ENCODE measurements around the gene MAGED2. TPM values are rescaled to one million over a fixed set of nuclear protein-coding genes. Genes with fewer than 3 reads are reported as not detected.
A peak's percentile ranks its signal among the peaks of the same experiment; 100 is the strongest.
"Not testable (repeated sequence)": the region's sequence is repeated elsewhere in the genome, so short reads cannot be mapped to it uniquely, and the experiment has no call there.

The MAGED2 gene
- total RNA-seq, 1 donor from 2014 or later: 303 TPM

GRCh38 chrX:54826598-54826997 is 19.1 kb downstream of the MAGED2 start:
- Mint-ChIP-seq H3K9me3 (peaks cover 13% of the 10 kb centered on the region), H3K4me1 (ENCODE audit: unreplicated experiment) (no peaks in the 10 kb centered on the region), H3K36me3 (no peaks in the 10 kb centered on the region), H3K27ac (peak overlapping the region; percentile 5), H3K4me3 (no peak overlapping the region), H3K27me3 (no peaks in the 10 kb centered on the region)
- DNase-seq (ENCODE audit: extremely low spot score, unreplicated experiment): no peak
- no peak for TF ChIP-seq CTCF (conservative IDR thresholded peaks at IDR 0.05)

GRCh38 chrX:54838583-54838982 is 31.0 kb downstream of the MAGED2 start:
- no peak overlapping the region for H3K4me3 Mint-ChIP-seq
- no peak overlapping the region for H3K27ac Mint-ChIP-seq
- DNase-seq (ENCODE audit: extremely low spot score, unreplicated experiment): no peak
- H3K36me3 Mint-ChIP-seq: no peaks in the 10 kb centered on the region
- no peaks in the 10 kb centered on the region for H3K27me3 Mint-ChIP-seq
- no peak for TF ChIP-seq CTCF (conservative IDR thresholded peaks at IDR 0.05)
- peaks cover 4% of the 10 kb centered on the region for H3K4me1 Mint-ChIP-seq (ENCODE audit: unreplicated experiment)
- peaks cover 4% of the 10 kb centered on the region for H3K9me3 Mint-ChIP-seq

GRCh38 chrX:54841184-54841874 is 33.8 kb downstream of the MAGED2 start:
- peak overlapping the region; percentile 78 for H3K27ac Mint-ChIP-seq
- DNase-seq (ENCODE audit: extremely low spot score, unreplicated experiment); H3K36me3 Mint-ChIP-seq; H3K27me3 Mint-ChIP-seq; H3K9me3 Mint-ChIP-seq; H3K4me1 Mint-ChIP-seq (ENCODE audit: unreplicated experiment): not testable (repeated sequence)
- H3K4me3 Mint-ChIP-seq: peak overlapping the region; percentile 79

- H3K4me3 Mint-ChIP-seq: no peak overlapping the region
- H3K27me3 Mint-ChIP-seq: no peaks in the 10 kb centered on the region
- TF ChIP-seq CTCF (conservative IDR thresholded peaks at IDR 0.05): no peak
- peaks cover 4% of the 10 kb centered on the region for H3K9me3 Mint-ChIP-seq
- no peaks in the 10 kb centered on the region for H3K36me3 Mint-ChIP-seq
- H3K4me1 Mint-ChIP-seq (ENCODE audit: unreplicated experiment): peaks cover 4% of the 10 kb centered on the region
- H3K27ac Mint-ChIP-seq: no peak overlapping the region
- DNase-seq (ENCODE audit: extremely low spot score, unreplicated experiment): no peak
Measured at GRCh38 chrX:54842607-54843006, 35.1 kb downstream of the MAGED2 start.

GRCh38 chrX:54843050-54843449 is 35.5 kb downstream of the MAGED2 start:
- TF ChIP-seq CTCF (conservative IDR thresholded peaks at IDR 0.05): no peak

GRCh38 chrX:54847700-54848099 is 40.2 kb downstream of the MAGED2 start:
- H3K4me3 Mint-ChIP-seq; H3K9me3 Mint-ChIP-seq; H3K27ac Mint-ChIP-seq; H3K27me3 Mint-ChIP-seq; H3K4me1 Mint-ChIP-seq (ENCODE audit: unreplicated experiment); DNase-seq (ENCODE audit: extremely low spot score, unreplicated experiment); H3K36me3 Mint-ChIP-seq: not testable (repeated sequence)

More at GRCh38 chrX:54843050-54843449, 35.5 kb downstream of the MAGED2 start:
- H3K27me3 Mint-ChIP-seq: no peaks in the 10 kb centered on the region
- H3K27ac Mint-ChIP-seq: no peak overlapping the region
- no peak for DNase-seq (ENCODE audit: extremely low spot score, unreplicated experiment)
- H3K36me3 Mint-ChIP-seq: no peaks in the 10 kb centered on the region
- H3K4me3 Mint-ChIP-seq: no peak overlapping the region
- H3K9me3 Mint-ChIP-seq: peaks cover 4% of the 10 kb centered on the region
- H3K4me1 Mint-ChIP-seq (ENCODE audit: unreplicated experiment): peaks cover 4% of the 10 kb centered on the region
